Measurements from ENCODE around the gene C3orf85. TPM values are rescaled to one million over a fixed set of nuclear protein-coding genes. Genes with fewer than 3 reads are reported as not detected.
"Not testable (repeated sequence)": the region's sequence is repeated elsewhere in the genome, so short reads cannot be mapped to it uniquely, and the experiment has no call there.

C3orf85 gene
- total RNA-seq, 1 experiment from 2014 or later: not detected

- no peaks in the 10 kb centered on the region for H3K4me1 Mint-ChIP-seq (ENCODE audit: insufficient read depth, unreplicated experiment)
- intact Hi-C loops (cut with micrococcal nuclease): no loop called here
- POLR2A ChIA-PET: no interaction called here
These were observed 5.2 kb upstream of the C3orf85 start for GRCh38 chr3:109131276-109131675.

GRCh38 chr3:109132801-109133473 lies 3.6 kb upstream of the C3orf85 start:
- peak; percentile 20 for DNase-seq (ENCODE audit: unreplicated experiment)
- CTCF ChIA-PET: no interaction called here
- BruUV-seq (replicated peaks): no TSS peak
- no peak for TF ChIP-seq CTCF (IDR thresholded peaks at IDR 0.05; ENCODE audit: unreplicated experiment)
- no peaks in the 10 kb centered on the region for H3K27me3 Mint-ChIP-seq (ENCODE audit: insufficient read depth, unreplicated experiment)
- intact Hi-C loops (cut with micrococcal nuclease): no loop called here
- H3K27ac Mint-ChIP-seq (ENCODE audit: low read depth, unreplicated experiment): no peak overlapping the region
- H3K9me3 Mint-ChIP-seq (ENCODE audit: unreplicated experiment): peaks cover 7% of the 10 kb centered on the region
- POLR2A ChIA-PET: no interaction called here
- no peak overlapping the region for H3K4me3 Mint-ChIP-seq (ENCODE audit: unreplicated experiment)
- no peaks in the 10 kb centered on the region for H3K4me1 Mint-ChIP-seq (ENCODE audit: insufficient read depth, unreplicated experiment)
- H3K36me3 Mint-ChIP-seq (ENCODE audit: insufficient read depth, unreplicated experiment): no peaks in the 10 kb centered on the region

More at GRCh38 chr3:109131276-109131675, 5.2 kb upstream of the C3orf85 start:
- no peaks in the 10 kb centered on the region for H3K27me3 Mint-ChIP-seq (ENCODE audit: insufficient read depth, unreplicated experiment)
- no peak overlapping the region for H3K4me3 Mint-ChIP-seq (ENCODE audit: unreplicated experiment)
- peaks cover 7% of the 10 kb centered on the region for H3K9me3 Mint-ChIP-seq (ENCODE audit: unreplicated experiment)
- H3K27ac Mint-ChIP-seq (ENCODE audit: low read depth, unreplicated experiment): no peak overlapping the region
- CTCF ChIA-PET: interaction anchor here (0.7 to 2.0 kb wide), 3 partner anchors 50 to 469 kb away, joined by 3 to 8 read pairs (median 6); no protein-coding TSS in a partner anchor
- BruUV-seq (replicated peaks): no TSS peak
- TF ChIP-seq CTCF (IDR thresholded peaks at IDR 0.05; ENCODE audit: unreplicated experiment): no peak
- no peak for DNase-seq (ENCODE audit: unreplicated experiment)
- H3K36me3 Mint-ChIP-seq (ENCODE audit: insufficient read depth, unreplicated experiment): no peaks in the 10 kb centered on the region

GRCh38 chr3:109133474-109133816 lies 3.1 kb upstream of the C3orf85 start:
- BruUV-seq (replicated peaks); H3K36me3 Mint-ChIP-seq (ENCODE audit: insufficient read depth, unreplicated experiment); H3K4me3 Mint-ChIP-seq (ENCODE audit: unreplicated experiment); H3K9me3 Mint-ChIP-seq (ENCODE audit: unreplicated experiment); H3K4me1 Mint-ChIP-seq (ENCODE audit: insufficient read depth, unreplicated experiment); CTCF ChIA-PET; H3K27me3 Mint-ChIP-seq (ENCODE audit: insufficient read depth, unreplicated experiment); POLR2A ChIA-PET; DNase-seq (ENCODE audit: unreplicated experiment); intact Hi-C loops (cut with micrococcal nuclease); H3K27ac Mint-ChIP-seq (ENCODE audit: low read depth, unreplicated experiment): not testable (repeated sequence)

GRCh38 chr3:109137761-109138160 lies 1.2 kb downstream of the C3orf85 start:
- ChIA-PET CTCF (no interaction called here), POLR2A (no interaction called here)
- no peaks in the 10 kb centered on the region for H3K36me3 Mint-ChIP-seq (ENCODE audit: insufficient read depth, unreplicated experiment)
- no peak overlapping the region for H3K4me3 Mint-ChIP-seq (ENCODE audit: unreplicated experiment)
- H3K9me3 Mint-ChIP-seq (ENCODE audit: unreplicated experiment): peaks cover 8% of the 10 kb centered on the region
- H3K27me3 Mint-ChIP-seq (ENCODE audit: insufficient read depth, unreplicated experiment): no peaks in the 10 kb centered on the region
- DNase-seq (ENCODE audit: unreplicated experiment): no peak
- TF ChIP-seq CTCF (IDR thresholded peaks at IDR 0.05; ENCODE audit: unreplicated experiment): no peak
- intact Hi-C loops (cut with micrococcal nuclease): no loop called here
- no peak overlapping the region for H3K27ac Mint-ChIP-seq (ENCODE audit: low read depth, unreplicated experiment)
- BruUV-seq (replicated peaks): no TSS peak
- no peaks in the 10 kb centered on the region for H3K4me1 Mint-ChIP-seq (ENCODE audit: insufficient read depth, unreplicated experiment)
